GM12801 (cell line): Measurements from ENCODE around the gene MYO1D.

Experiments used
- CTCF ChIP-seq: IDR thresholded peaks from one replicate; pipeline ENCODE4 v1.5.1; 2011; ENCODE audit warnings: control low read depth; ENCODE audit not compliant: insufficient read length; ENCODE audit errors: extremely low read depth

Gene MYO1D

DNA sequence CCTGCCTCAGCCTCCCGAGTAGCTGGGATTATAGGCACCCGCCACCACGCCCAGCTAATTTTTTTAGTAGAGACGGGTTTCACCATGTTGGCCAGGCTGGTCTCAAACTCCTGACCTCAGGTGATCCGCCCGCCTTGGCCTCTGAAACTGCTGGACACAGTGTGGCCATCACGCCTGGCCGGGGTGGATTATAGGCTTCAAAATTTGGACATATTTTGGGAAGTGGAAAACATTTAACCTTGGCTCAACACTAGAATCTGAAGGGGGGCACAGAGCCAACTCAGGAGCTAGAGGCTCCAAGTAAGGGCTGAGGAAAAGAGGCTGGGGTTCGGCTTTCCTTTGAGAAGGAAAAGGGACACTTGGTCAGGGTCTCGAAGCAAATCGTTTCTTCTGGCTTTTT is 392.3 kb downstream of the MYO1D start:
- TF ChIP-seq CTCF = no peak

DNA sequence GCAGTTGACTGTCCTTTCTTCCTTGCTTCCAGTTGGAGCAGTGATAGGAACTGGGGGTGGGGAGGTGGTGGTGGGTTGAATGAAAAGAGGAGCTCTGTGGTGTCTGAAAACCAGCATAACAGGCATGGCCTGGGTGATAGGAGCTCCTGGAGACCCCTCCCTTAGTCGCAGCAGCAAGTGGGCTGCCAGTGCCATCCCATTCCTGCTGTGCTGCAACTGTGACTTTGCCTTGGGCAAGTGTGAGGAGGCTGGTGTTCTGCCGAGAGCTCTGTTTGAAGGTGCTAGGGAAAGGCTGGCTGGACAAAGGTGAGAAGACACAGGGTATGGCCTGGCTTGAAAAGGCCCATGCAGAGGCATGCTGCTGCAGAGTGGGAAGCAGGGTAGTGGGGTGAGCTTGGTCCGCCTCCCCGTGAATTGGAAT is 392.9 kb downstream of the MYO1D start:
- TF ChIP-seq CTCF = no peak

- TF ChIP-seq CTCF = peak; percentile 88
Measured at GRCh38 chr17:32483451-32484019, 393.4 kb downstream of the MYO1D start.

DNA sequence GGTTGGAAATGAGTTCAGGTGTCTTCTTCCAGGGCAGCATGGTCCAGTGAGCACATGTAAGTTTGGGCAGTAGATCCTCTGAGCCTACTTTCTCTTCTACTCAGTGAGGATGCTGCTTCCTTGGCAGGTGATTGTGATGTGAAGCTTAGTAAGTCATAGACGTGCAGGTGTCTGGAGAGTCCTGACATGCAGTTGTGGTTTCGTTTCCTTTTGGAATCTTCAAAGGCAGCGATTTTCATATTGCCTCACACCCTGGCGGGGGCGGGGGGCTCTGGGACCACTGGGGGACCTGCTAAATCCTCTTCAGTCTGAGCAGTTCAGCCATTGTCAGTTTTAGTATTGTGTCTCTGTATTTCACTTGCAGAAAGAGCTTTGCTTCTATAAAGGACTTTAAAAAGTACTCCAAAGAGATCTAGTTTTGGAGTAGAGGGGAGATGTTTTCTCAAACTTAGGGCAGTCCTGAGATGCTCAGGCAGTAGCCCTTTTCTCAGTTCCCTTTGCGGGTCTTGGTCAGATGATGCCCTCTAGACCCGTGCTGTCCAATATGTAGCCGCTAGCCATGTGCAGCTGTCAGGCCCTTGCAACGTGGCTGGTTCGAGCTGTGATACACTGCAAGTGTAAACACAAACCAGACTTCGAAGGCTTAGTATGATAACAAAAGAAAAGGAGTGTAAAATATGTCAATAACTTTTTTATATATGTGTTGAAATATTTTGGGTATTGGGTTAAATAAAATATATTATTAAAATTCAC is 394.2 kb downstream of the MYO1D start:
- TF ChIP-seq CTCF = no peak

- TF ChIP-seq CTCF = no peak
Measured at GRCh38 chr17:32481193-32481592, 395.7 kb downstream of the MYO1D start.

GRCh38 chr17:32479074-32479617 is 397.8 kb downstream of the MYO1D start:
- TF ChIP-seq CTCF = no peak

DNA sequence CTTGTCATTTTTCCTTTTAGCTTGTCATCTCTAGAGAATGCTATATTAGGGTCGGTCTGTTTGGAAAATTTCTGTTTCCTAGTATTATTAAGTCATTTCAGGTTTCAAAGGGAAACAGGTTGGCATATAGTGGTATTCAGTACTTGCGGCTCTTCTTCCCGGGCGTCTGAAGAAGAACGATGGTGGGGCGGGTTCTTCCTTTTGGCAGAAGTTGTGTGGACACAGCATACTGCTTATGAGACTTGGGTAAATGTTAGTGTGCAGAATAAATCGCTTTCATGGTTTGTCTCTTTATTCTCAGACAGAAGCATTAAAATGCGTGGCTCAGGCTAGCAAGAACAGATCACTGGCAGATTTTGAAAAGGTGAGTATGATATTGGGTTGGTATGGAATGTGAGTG is 399.7 kb downstream of the MYO1D start:
- no peak for TF ChIP-seq CTCF
